ENCODE results near the gene EBF4. TPM values are rescaled to one million over a fixed set of nuclear protein-coding genes. Genes with fewer than 3 reads are reported as not detected.

The EBF4 gene
- total and polyA plus RNA-seq, 10 of the 15 experiments (the other 5 are each of a cell fraction or from before 2014, with no cell fraction given): 0.13 TPM; not detected in 9

GRCh38 chr20:2748551-2749342 lies 56.2 kb downstream of the EBF4 start (continued):
- TF ChIP-seq SIX5 (IDR thresholded peaks at IDR 0.05; ENCODE audit: low read depth, low read length, severe bottlenecking): no peak
- TF ChIP-seq ZNF687 (IDR thresholded peaks at IDR 0.05): no peak
- no peak for TF ChIP-seq KLF5 (IDR thresholded peaks at IDR 0.05; ENCODE audit: partially characterized antibody)
- TF ChIP-seq MTA2 (IDR thresholded peaks at IDR 0.05; ENCODE audit: low read depth): no peak

GRCh38 chr20:2749343-2749950 lies 56.9 kb downstream of the EBF4 start:
- no peak for DNase-seq (ENCODE audit: low read depth, low spot score)
- peaks cover 9 to 12% of the 10 kb centered on the region in 2 experiments for H3K27me3 ChIP-seq (replicated peaks in 1 of 2; ENCODE audit: control insufficient read depth in 2 of 2, insufficient read depth in 2 of 2, low read length in 1 of 2)
- SMC1A ChIA-PET (ENCODE audit: uncharacterized antibody, unreplicated experiment): no interaction called here

More at GRCh38 chr20:2749343-2749950, 56.9 kb downstream of the EBF4 start:
- no TSS peak for BruUV-seq (replicated peaks)
- Histone ChIP-seq H3K4me2 (ENCODE audit: control insufficient read depth, insufficient read depth) (no peak overlapping the region), H2AFZ (ENCODE audit: control insufficient read depth, low read depth, low read length) (no peak overlapping the region), H3K9ac (ENCODE audit: control insufficient read depth, insufficient read depth, low read length) (no peak overlapping the region), H4K20me1 (ENCODE audit: control insufficient read depth, insufficient read depth) (no peaks in the 10 kb centered on the region), H3K36me3 (ENCODE audit: control insufficient read depth in 2 of 2, insufficient read depth in 2 of 2, low read length in 1 of 2) (no peaks in the 10 kb centered on the region), H3K4me1 (ENCODE audit: control insufficient read depth, insufficient read depth, low read length) (peaks cover 6% of the 10 kb centered on the region), H3K9me3 (replicated peaks; ENCODE audit: control insufficient read depth, insufficient read depth, low read length) (no peaks in the 10 kb centered on the region; the same call in 2 of the 3 replicates), H3K27ac (ENCODE audit: control insufficient read depth, insufficient read depth) (no peak overlapping the region), H3K4me3 (no peak overlapping the region), H3K79me2 (ENCODE audit: control insufficient read depth, insufficient read depth, low read length) (no peaks in the 10 kb centered on the region)
- in situ Hi-C loops (cut with MboI) (no loop called here), intact Hi-C loops (cut with micrococcal nuclease; ENCODE audit: unreplicated experiment) (loop anchor here (10.0 kb wide), 1 partner anchor 65 kb away; no protein-coding TSS in a partner anchor)
- TF ChIP-seq RB1 (IDR thresholded peaks at IDR 0.05; ENCODE audit: borderline replicate concordance): no peak
- no peak for TF ChIP-seq CHD2 (IDR thresholded peaks at IDR 0.05; ENCODE audit: borderline replicate concordance, low read depth, low read length)
- no peak for TF ChIP-seq TCF3 (IDR thresholded peaks at IDR 0.05; ENCODE audit: borderline replicate concordance, insufficient read depth, low read depth, low read length)
- RAD21 ChIA-PET (ENCODE audit: unreplicated experiment): no interaction called here
- FAIRE-seq (no peak), ATAC-seq (no peak)
- POLR2A ChIA-PET: no interaction called here
- WGBS (ENCODE audit: insufficient coverage, insufficient replicate concordance, low lambda C conversion rate, missing lambda C conversion rate): 49% methylated on average over 30 of the region's 49 CpGs
- CTCF ChIA-PET: no interaction called here

Data from GM12878 (cell line).